Measurements from ENCODE around the gene ABCC4.

- no peak for TF ChIP-seq CTCF (IDR thresholded peaks at IDR 0.05)
- no peak for TF ChIP-seq POLR2A (IDR thresholded peaks at IDR 0.05)
Measured at GRCh38 chr13:95258098-95258497, 43.2 kb downstream of the ABCC4 start.

All from vagina (tissue), 2 donors.